WTC11 (cell line): ENCODE measurements around the gene NCSTN. TPM values are rescaled to one million over a fixed set of nuclear protein-coding genes. Genes with fewer than 3 reads are reported as not detected.
A peak's percentile ranks its signal among the peaks of the same experiment; 100 is the strongest.

Experiments used
- ATAC-seq: fragments of 200-7000 bp; cut with Tn5 transposase; 2 replicates; pipeline ENCODE4 v1.10.0; 2021; ENCODE audit warnings: mild to moderate bottlenecking, moderate library complexity
- CTCF ChIA-PET: fragments of 300-600 bp; sonication (Branson Sonifier 250); formaldehyde crosslinking; loops from one replicate; lab custom pipeline; 2021; ENCODE audit warnings: antibody characterized with exemption; lab: Charles Lee
- POLR2A ChIA-PET: fragments of 350-600 bp; sonication (Branson Sonifier 250); formaldehyde crosslinking; loops from one replicate; lab custom pipeline; 2021; ENCODE audit warnings: antibody characterized with exemption; lab: Charles Lee
- DNase-seq: peaks from one replicate; pipeline ENCODE4 v3.0.0; 2021; ENCODE audit warnings: low spot score
- H3K27ac Mint-ChIP-seq: 2 replicates; pipeline ENCODE4 v1.8.0; 2021; ENCODE audit warnings: mixed read lengths
- H3K27me3 Mint-ChIP-seq: 2 replicates; pipeline ENCODE4 v1.8.0; 2021; ENCODE audit warnings: low read depth, mild to moderate bottlenecking, moderate library complexity, mixed read lengths
- H3K36me3 Mint-ChIP-seq: 2 replicates; pipeline ENCODE4 v1.8.0; 2021; ENCODE audit warnings: mixed read lengths
- H3K4me1 Mint-ChIP-seq: 2 replicates; pipeline ENCODE4 v1.8.0; 2022; ENCODE audit warnings: mixed read lengths
- H3K4me3 Mint-ChIP-seq: 2 replicates; pipeline ENCODE4 v1.8.0; 2021; ENCODE audit warnings: mild to moderate bottlenecking, moderate library complexity, mixed read lengths
- H3K9me3 Mint-ChIP-seq: 2 replicates; pipeline ENCODE4 v1.8.0; 2021; ENCODE audit warnings: mixed read lengths
- ATF1 ChIP-seq: sonication (generic); formaldehyde crosslinking; IDR thresholded peaks from 2 replicates; pipeline ENCODE4 v1.8.1; 2023; ENCODE audit warnings: mild to moderate bottlenecking, moderate library complexity, missing genetic modification reagents
- ELF4 ChIP-seq: sonication (generic); formaldehyde crosslinking; IDR thresholded peaks from 2 replicates; pipeline ENCODE4 v1.8.1; 2022; ENCODE audit warnings: low read depth, mild to moderate bottlenecking, moderate library complexity, missing genetic modification reagents
- EMX1 ChIP-seq: fragments of 250-450 bp; sonication (Bioruptor Pico); IDR thresholded peaks from 2 replicates; pipeline ENCODE4 v1.8.0; 2021; ENCODE audit warnings: mild to moderate bottlenecking
- ESRRA ChIP-seq: sonication (generic); formaldehyde crosslinking; IDR thresholded peaks from 2 replicates; pipeline ENCODE4 v1.8.1; 2022; ENCODE audit warnings: mild to moderate bottlenecking, missing genetic modification reagents, borderline replicate concordance
- FOXK1 ChIP-seq: sonication (generic); formaldehyde crosslinking; IDR thresholded peaks from 2 replicates; pipeline ENCODE4 v1.8.0; 2022; ENCODE audit warnings: mild to moderate bottlenecking, moderate library complexity, missing genetic modification reagents
- GTF2I ChIP-seq: fragments of 250-450 bp; sonication (Bioruptor Pico); conservative IDR thresholded peaks from 2 replicates; pipeline ENCODE4 v1.4.0; 2021; ENCODE audit warnings: mild to moderate bottlenecking
- HMGA2 ChIP-seq: fragments of 250-450 bp; sonication (Bioruptor Pico); IDR thresholded peaks from 2 replicates; pipeline ENCODE4 v1.4.0; 2021; ENCODE audit warnings: mild to moderate bottlenecking, moderate library complexity
- MLX ChIP-seq: sonication (generic); formaldehyde crosslinking; IDR thresholded peaks from 2 replicates; pipeline ENCODE4 v1.8.1; 2023; ENCODE audit warnings: mild to moderate bottlenecking, missing genetic modification reagents, moderate library complexity
- MXD4 ChIP-seq: fragments of 250-450 bp; sonication (Bioruptor Pico); IDR thresholded peaks from 2 replicates; pipeline ENCODE4 v1.8.0; 2021; ENCODE audit warnings: mild to moderate bottlenecking, moderate library complexity, borderline replicate concordance
- MYBL2 ChIP-seq: sonication (generic); formaldehyde crosslinking; IDR thresholded peaks from 2 replicates; pipeline ENCODE4 v1.8.1; 2023; ENCODE audit warnings: mild to moderate bottlenecking, moderate library complexity, missing genetic modification reagents
- NR3C1 ChIP-seq: sonication (generic); formaldehyde crosslinking; conservative IDR thresholded peaks from 2 replicates; pipeline ENCODE4 v1.8.1; 2023; ENCODE audit warnings: low read depth, mild to moderate bottlenecking, missing genetic modification reagents
- RORB ChIP-seq: fragments of 250-450 bp; sonication (Bioruptor Pico); IDR thresholded peaks from 2 replicates; pipeline ENCODE4 v1.9.0; 2021; ENCODE audit warnings: mild to moderate bottlenecking
- ZBTB43 ChIP-seq: sonication (generic); formaldehyde crosslinking; IDR thresholded peaks from 2 replicates; pipeline ENCODE4 v1.8.1; 2023; ENCODE audit warnings: mild to moderate bottlenecking, missing genetic modification reagents
- ZNF121 ChIP-seq: sonication (generic); formaldehyde crosslinking; IDR thresholded peaks from 2 replicates; pipeline ENCODE4 v1.8.0; 2023; ENCODE audit warnings: missing genetic modification reagents
- ZNF138 ChIP-seq: sonication (generic); formaldehyde crosslinking; conservative IDR thresholded peaks from 2 replicates; pipeline ENCODE4 v1.8.1; 2022; ENCODE audit warnings: mild to moderate bottlenecking, moderate library complexity, missing genetic modification reagents
- ZNF317 ChIP-seq: sonication (generic); formaldehyde crosslinking; IDR thresholded peaks from 2 replicates; pipeline ENCODE4 v1.8.1; 2023; ENCODE audit warnings: low read depth, mild to moderate bottlenecking, moderate library complexity, missing genetic modification reagents, borderline replicate concordance
- ZNF396 ChIP-seq: fragments of 250-450 bp; sonication (Bioruptor Pico); IDR thresholded peaks from 2 replicates; pipeline ENCODE4 v1.8.0; 2021; ENCODE audit warnings: mild to moderate bottlenecking, moderate library complexity, borderline replicate concordance
- ZNF423 ChIP-seq: fragments of 250-450 bp; sonication (Bioruptor Pico); IDR thresholded peaks from 2 replicates; pipeline ENCODE4 v2.1.2; 2022; ENCODE audit warnings: mild to moderate bottlenecking, moderate library complexity
- total RNA-seq: library from RNA; stranded (reverse); gene quantifications from 3 replicates; pipeline ENCODE4 v1.2.3, GENCODE V29; 2021
- TF ChIP-seq, protein P1 (sequence below): sonication (generic); formaldehyde crosslinking; conservative IDR thresholded peaks from 2 replicates; pipeline ENCODE4 v1.8.1; 2022; ENCODE audit warnings: mild to moderate bottlenecking, missing genetic modification reagents
- TF ChIP-seq, protein P2 (sequence below): sonication (generic); formaldehyde crosslinking; IDR thresholded peaks from 2 replicates; pipeline ENCODE4 v1.8.1; 2022; ENCODE audit warnings: missing genetic modification reagents, borderline replicate concordance
- TF ChIP-seq, protein P3 (sequence below): fragments of 250-450 bp; sonication (Bioruptor Pico); IDR thresholded peaks from 2 replicates; pipeline ENCODE4 v1.9.0; 2021; ENCODE audit warnings: moderate library complexity, mild to moderate bottlenecking, inconsistent platforms, borderline replicate concordance
- TF ChIP-seq, protein P4 (sequence below): fragments of 250-450 bp; sonication (Bioruptor Pico); IDR thresholded peaks from 2 replicates; pipeline ENCODE4 v2.1.2; 2022; ENCODE audit warnings: mild to moderate bottlenecking, moderate library complexity
- TF ChIP-seq, protein P5 (sequence below): sonication (generic); formaldehyde crosslinking; IDR thresholded peaks from 2 replicates; pipeline ENCODE4 v1.8.0; 2022; ENCODE audit warnings: mild to moderate bottlenecking, missing genetic modification reagents

NCSTN gene
- total RNA-seq, 1 experiment from 2014 or later, result 72.7 TPM

- TF ChIP-seq RORB, result no peak
- no peak for TF ChIP-seq ESRRA (CRISPR knock-in tag)
- TF ChIP-seq HMGA2 (CRISPR knock-in tag), result no peak
- no peak for TF ChIP-seq GTF2I (CRISPR knock-in tag)
- TF ChIP-seq MYBL2, result no peak
- no peak for TF ChIP-seq NR3C1
- no peak for TF ChIP-seq ZNF317 (CRISPR knock-in tag)
- no peak for TF ChIP-seq FOXK1 (CRISPR knock-in tag)
- no peak for TF ChIP-seq EMX1 (CRISPR knock-in tag)
- no peak for TF ChIP-seq ZNF396 (CRISPR knock-in tag)
Observed at GRCh38 chr1:160363951-160364735, 21.0 kb downstream of the NCSTN start (continued).

GRCh38 chr1:160365325-160365724 is 22.1 kb downstream of the NCSTN start:
- ATAC-seq, result no peak
- TF ChIP-seq MLX, result no peak
- TF ChIP-seq ATF1 (CRISPR knock-in tag), result no peak
- no peak for TF ChIP-seq ZBTB43 (CRISPR knock-in tag)
- TF ChIP-seq, protein P1, sequence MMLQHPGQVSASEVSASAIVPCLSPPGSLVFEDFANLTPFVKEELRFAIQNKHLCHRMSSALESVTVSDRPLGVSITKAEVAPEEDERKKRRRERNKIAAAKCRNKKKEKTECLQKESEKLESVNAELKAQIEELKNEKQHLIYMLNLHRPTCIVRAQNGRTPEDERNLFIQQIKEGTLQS (CRISPR knock-in tag), result no peak
- no peak for TF ChIP-seq ZNF121 (CRISPR knock-in tag)
- POLR2A ChIA-PET, result no interaction called here
- Mint-ChIP-seq H3K36me3 (peaks cover 5% of the 10 kb centered on the region), H3K4me1 (peaks cover 48% of the 10 kb centered on the region), H3K9me3 (no peaks in the 10 kb centered on the region), H3K4me3 (no peak overlapping the region), H3K27me3 (no peaks in the 10 kb centered on the region), H3K27ac (0 out of 2 replicates have a peak overlapping the region, but pooled peaks have one; percentile 47)
- DNase-seq, result no peak
- CTCF ChIA-PET, result interaction anchor here (0.6 to 9.3 kb wide), 6 partner anchors 8 to 245 kb away, joined by 3 to 108 read pairs (median 4); no protein-coding TSS in a partner anchor

DNA sequence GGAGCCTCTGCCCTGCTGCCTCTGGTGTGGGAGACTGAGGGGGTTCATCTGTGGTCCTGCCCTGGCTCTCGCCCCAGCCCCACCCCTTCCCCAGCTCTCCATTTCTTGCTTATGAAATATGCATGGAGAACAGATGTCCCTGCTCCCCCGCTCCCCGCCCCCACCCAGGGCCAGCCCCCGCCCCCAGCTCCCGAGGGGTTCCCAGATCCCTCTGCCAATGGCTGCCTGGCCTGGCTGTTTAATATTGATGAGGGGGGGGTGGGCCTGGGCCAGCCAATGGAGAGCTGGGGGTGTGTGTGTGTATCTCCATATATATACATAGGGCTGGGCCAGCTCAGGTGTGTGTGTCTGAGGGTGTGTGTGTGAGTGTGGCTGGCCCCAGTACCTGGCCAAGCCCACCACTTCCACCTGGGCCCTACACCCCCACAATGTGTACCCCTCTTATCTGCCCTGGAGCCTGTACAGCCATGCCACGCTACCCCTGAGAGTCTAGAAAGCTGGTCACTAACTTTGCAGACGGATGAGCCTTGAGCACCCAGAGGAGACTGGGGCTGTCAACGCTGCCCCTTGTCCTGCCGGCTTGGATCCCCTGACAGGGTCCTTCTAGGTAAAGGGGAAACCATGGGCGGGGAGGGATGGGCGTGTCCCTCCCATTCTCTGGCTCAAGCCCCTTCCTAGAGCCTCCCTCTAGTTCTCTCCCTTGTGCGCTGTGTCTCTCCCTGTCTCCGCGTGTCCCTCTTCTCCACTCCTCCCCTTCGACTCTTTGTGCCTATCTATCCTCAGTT is 23.7 kb downstream of the NCSTN start, which contains the start of gene NHLH1:
Gene NHLH1 (plus strand): TSS at position 341 of the 785 bp plus-strand sequence. CDS start 3,661 bp downstream, outside the sequence.
- H3K27me3 Mint-ChIP-seq, result no peaks in the 10 kb centered on the region
- ChIA-PET CTCF (interaction anchor here (0.6 to 9.3 kb wide), 7 partner anchors 9 to 297 kb away, joined by 3 to 108 read pairs (median 4); partner anchors contain the start of gene KCNJ10), POLR2A (interaction anchor here (1.2 kb wide), 1 partner anchor 8 kb away, joined by 3 read pairs; no protein-coding TSS in a partner anchor)
- no peaks in the 10 kb centered on the region for H3K36me3 Mint-ChIP-seq
- peaks cover 43% of the 10 kb centered on the region for H3K4me1 Mint-ChIP-seq
- peak; percentile 65 for ATAC-seq
- H3K4me3 Mint-ChIP-seq, result no peak within 1 kb of the TSS
- DNase-seq, result peak; percentile 30
- H3K9me3 Mint-ChIP-seq, result no peaks in the 10 kb centered on the region
- TF ChIP-seq, protein P2, sequence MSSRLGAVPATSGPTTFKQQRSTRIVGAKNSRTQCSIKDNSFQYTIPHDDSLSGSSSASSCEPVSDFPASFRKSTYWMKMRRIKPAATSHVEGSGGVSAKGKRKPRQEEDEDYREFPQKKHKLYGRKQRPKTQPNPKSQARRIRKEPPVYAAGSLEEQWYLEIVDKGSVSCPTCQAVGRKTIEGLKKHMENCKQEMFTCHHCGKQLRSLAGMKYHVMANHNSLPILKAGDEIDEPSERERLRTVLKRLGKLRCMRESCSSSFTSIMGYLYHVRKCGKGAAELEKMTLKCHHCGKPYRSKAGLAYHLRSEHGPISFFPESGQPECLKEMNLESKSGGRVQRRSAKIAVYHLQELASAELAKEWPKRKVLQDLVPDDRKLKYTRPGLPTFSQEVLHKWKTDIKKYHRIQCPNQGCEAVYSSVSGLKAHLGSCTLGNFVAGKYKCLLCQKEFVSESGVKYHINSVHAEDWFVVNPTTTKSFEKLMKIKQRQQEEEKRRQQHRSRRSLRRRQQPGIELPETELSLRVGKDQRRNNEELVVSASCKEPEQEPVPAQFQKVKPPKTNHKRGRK (CRISPR knock-in tag), result no peak
- TF ChIP-seq, protein P3, sequence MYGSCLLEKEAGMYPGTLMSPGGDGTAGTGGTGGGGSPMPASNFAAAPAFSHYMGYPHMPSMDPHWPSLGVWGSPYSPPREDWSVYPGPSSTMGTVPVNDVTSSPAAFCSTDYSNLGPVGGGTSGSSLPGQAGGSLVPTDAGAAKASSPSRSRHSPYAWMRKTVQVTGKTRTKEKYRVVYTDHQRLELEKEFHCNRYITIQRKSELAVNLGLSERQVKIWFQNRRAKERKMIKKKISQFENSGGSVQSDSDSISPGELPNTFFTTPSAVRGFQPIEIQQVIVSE (CRISPR knock-in tag), result no peak
- no peak for TF ChIP-seq ZNF138 (CRISPR knock-in tag)
- TF ChIP-seq, protein P4, sequence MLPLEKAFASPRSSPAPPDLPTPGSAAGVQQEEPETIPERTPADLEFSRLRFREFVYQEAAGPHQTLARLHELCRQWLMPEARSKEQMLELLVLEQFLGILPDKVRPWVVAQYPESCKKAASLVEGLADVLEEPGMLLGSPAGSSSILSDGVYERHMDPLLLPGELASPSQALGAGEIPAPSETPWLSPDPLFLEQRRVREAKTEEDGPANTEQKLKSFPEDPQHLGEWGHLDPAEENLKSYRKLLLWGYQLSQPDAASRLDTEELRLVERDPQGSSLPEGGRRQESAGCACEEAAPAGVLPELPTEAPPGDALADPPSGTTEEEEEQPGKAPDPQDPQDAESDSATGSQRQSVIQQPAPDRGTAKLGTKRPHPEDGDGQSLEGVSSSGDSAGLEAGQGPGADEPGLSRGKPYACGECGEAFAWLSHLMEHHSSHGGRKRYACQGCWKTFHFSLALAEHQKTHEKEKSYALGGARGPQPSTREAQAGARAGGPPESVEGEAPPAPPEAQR (CRISPR knock-in tag), result no peak
- no peak for TF ChIP-seq ZNF396 (CRISPR knock-in tag)
- TF ChIP-seq, protein P5, sequence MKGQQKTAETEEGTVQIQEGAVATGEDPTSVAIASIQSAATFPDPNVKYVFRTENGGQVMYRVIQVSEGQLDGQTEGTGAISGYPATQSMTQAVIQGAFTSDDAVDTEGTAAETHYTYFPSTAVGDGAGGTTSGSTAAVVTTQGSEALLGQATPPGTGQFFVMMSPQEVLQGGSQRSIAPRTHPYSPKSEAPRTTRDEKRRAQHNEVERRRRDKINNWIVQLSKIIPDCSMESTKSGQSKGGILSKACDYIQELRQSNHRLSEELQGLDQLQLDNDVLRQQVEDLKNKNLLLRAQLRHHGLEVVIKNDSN (CRISPR knock-in tag), result no peak
- TF ChIP-seq ZNF423, result no peak
- TF ChIP-seq ELF4 (CRISPR knock-in tag), result no peak
- TF ChIP-seq ZNF317 (CRISPR knock-in tag), result no peak
- no peak for TF ChIP-seq MXD4
- no peak within 1 kb of the TSS for H3K27ac Mint-ChIP-seq
